Stimulated activated CD4-positive, alpha-beta T cell treated with anti-CD3 and anti-CD28 coated beads, Interleukin-15, amount 100 ng/mL, for 48 hours (primary cell): ENCODE measurements around the gene GFOD2.
"Not testable (repeated sequence)": the region's sequence is repeated elsewhere in the genome, so short reads cannot be mapped to it uniquely, and the experiment has no call there.

Source experiments
- DNase-seq, 2 donors: peaks; one replicate each; pipeline ENCODE4 v3.0.0-alpha.2; 2020; ENCODE audit warnings: low read depth in 2 of 2

GFOD2 gene

GRCh38 chr16:67703626-67704025 is 15.5 kb downstream of the GFOD2 start:
- DNase-seq = no peak

GRCh38 chr16:67702130-67702529 is 17.0 kb downstream of the GFOD2 start:
- no peak for DNase-seq

GRCh38 chr16:67701420-67701819 is 17.7 kb downstream of the GFOD2 start:
- no peak for DNase-seq

- no peak for DNase-seq
These were observed 19.9 kb downstream of the GFOD2 start for GRCh38 chr16:67699265-67699664.

GRCh38 chr16:67697422-67698185 is 21.5 kb downstream of the GFOD2 start:
- no peak for DNase-seq

GRCh38 chr16:67694611-67695010 is 24.5 kb downstream of the GFOD2 start:
- no peak for DNase-seq

- DNase-seq = not testable (repeated sequence)
These were observed 25.4 kb downstream of the GFOD2 start for GRCh38 chr16:67693517-67694285.

- DNase-seq = no peak
These were observed 33.6 kb downstream of the GFOD2 start for GRCh38 chr16:67685388-67686112.

DNA sequence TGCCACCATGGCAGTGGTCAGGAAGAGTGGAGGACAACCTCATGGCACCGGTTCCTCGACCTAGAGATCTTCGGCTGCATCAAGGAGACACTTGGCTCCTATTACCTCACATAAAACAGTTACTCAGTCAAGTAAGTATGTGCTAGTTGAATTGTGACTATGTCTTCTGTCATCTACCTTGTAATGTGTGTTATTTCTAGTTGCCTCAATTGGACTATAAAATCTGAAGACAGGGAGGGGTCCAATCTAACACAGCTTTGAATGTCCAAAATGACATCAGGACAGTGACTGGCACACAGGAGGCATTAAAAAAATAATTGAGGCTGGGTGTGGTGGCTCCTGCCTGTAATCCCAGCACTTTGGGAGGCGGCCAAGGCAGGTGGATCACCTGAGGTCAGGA is 35.3 kb downstream of the GFOD2 start:
- DNase-seq = no peak

DNA sequence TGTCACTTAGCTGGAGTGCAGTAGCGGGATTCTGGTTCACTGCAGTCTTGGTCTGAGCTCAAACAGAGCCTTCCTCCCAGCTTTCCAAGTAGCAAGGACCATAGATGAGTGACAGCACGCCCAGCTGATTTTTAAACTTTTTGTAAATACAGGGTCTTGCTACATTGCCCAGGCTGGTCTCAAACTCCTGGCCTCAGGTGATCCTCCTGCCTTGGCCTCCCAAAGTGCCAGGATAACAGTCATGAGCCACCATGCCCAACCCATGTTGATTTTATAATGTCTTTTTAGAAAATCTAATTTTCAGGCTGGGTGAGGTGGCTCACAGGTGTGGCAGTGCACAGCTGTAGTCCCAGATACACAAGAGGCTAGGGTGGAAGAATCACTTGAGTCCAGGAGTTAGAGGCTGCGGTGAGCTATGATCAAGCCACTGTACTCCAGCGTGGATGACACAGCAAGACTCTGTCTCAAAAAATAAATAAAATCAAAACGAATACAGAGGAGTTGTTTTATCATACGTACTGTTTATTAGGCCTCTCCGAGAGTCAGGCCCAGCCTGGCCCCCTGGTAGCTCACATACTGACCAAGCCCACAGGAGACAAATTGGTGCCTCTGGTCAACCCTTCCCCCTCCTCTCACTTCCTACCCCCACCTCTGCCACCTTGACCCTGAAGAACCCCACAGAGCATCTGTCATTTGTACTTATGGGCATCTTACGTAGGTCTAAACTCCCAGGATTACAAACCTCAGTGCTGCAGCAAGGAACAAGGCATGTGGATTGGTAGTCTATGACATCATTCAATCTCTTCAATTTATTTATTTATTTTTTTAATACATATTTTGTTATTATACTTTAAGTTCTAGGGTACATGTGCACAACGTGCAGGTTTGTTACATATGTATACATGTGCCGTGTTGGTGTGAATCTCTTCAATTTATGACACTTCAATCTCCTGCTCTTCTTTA is 38.9 kb downstream of the GFOD2 start:
- no peak for DNase-seq

DNA sequence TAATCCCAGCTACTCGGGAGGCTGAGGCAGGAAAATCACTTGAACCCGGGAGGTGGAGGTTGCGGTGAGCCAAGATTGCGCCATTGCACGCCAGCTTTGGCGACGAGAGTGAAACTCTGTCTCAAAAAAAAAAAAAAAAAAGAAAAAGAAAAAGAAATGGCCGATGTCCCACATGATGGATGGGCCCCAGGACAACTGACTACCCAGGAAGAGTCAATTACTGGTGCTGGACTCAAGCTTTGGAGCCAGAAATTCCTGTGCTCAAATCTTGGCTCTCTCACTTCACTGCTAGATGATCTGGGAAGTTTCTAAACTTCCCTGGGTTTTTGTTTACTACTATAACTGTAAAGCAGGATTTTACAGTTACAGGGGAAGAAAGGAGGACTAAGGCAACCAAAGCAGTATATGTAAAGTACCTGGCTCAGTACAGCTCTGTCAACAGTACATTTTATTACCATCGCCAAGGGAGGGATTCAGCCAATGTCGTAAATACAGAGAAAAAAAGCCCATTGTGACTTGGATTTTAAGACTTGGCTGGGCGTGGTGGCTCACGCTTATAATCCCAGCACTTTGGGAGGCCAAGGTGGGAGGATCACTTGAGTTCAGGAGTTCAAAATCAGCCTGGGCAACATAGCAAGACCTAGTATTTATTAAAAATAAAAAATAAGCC is 40.6 kb downstream of the GFOD2 start:
- no peak for DNase-seq

- DNase-seq = no peak
These were observed 41.4 kb downstream of the GFOD2 start for GRCh38 chr16:67677712-67678111.

DNA sequence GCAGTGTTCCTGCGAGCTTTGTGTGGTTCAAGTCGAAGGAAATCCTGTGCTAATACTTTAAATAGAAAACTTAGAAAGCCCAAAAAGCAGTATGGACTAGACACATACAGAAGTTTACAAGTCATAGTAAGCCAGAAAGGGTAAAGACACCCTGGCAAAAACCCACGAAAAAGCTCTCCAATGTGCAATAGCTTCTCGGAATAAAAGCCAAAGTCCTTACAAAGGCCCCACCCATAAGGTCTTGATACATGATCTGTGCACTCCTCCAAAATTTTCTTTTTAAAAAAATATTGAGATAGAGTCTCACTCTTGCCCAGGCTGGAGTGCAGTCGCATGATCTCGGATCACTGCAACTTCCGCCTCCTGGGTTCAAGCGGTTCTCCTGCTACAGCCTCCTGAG is 42.2 kb downstream of the GFOD2 start:
- no peak for DNase-seq

GRCh38 chr16:67676516-67676915 is 42.6 kb downstream of the GFOD2 start:
- DNase-seq = no peak

DNA sequence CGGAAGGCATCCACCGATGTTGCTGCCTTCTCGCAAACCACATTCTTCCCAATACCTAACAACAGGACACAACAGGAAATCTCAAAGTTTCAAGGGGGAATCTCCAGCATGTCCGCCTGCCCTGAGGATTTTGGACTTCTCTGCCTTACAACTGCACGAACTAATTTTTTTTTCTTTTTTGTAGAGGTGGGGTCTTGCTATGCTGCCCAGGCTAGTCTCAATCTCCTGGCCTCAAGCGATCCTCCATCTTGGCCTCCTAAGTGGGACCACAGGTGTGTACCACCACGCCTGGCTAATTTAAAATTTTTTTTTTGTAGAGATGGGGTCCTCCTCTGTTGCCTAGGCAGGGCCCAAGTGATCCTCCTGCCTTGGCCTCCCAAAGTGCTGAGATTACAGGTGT is 43.1 kb downstream of the GFOD2 start:
- no peak for DNase-seq

DNA sequence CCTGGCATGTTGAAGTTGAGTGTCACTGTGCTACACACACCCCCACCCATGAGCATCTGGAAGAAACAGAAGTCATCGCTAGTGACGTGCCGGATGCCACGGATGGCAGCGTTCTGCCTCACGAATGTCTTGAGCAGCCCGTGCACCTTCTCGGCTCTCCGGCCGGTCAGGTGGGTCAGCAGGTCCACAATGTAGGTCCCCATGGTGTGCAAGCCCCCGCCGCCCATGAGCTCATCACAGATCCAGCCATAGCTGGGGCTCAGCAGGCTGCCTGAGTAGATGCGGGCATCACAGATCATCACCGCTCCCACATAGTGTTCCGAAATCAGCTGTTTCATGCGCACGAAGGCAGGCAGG is 43.6 kb downstream of the GFOD2 start:
- no peak for DNase-seq

- no peak for DNase-seq
These were observed 44.1 kb downstream of the GFOD2 start for GRCh38 chr16:67674851-67675578.

DNA sequence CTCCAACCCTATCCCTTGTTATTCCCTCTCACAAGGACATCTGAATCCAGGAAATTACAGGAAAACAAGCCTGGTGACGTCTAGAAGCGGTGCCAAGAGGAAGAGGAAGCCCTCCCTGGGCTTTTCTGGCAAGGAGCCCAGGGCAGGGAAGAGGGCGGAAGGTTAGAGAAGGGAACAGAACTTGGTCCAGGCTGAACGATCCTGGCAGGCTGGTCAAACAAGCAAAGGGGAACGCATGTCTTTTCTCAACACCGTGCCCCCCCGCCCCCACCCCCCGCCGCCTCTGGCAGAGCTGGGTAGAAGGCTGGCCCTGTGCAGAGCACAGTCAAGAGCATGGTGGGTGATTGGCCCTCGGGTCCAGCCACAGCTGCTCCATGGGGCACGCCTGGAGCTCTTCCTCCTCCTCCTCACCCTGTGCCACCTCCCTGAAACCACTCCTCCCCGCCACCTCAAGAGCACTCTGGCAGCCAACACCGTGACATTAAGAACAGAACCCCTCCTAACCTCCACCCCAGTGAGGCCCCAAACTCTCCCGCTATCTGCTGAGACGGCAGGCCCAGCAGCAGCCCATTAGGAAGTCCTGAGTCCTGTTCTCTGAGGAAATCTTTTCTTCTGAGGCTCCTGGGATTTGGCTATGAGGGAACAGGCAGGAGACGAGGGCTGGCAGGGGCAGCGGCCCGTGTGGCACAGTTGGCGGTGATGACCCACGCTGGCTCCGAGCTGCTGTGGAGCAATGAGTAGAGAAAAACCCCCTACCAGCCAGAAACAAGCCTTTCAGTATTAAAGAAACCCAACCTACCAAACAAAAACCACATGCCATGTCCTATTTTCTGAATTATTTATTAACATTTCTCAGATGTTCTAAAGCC is 45.2 kb downstream of the GFOD2 start:
- DNase-seq = no peak
